Endodermal cell (in vitro differentiated cells): ENCODE results near the gene THOC7. TPM values are rescaled to one million over a fixed set of nuclear protein-coding genes. Genes with fewer than 3 reads are reported as not detected.
A peak's percentile ranks its signal among the peaks of the same experiment; 100 is the strongest.

Source experiments
- DNase-seq: peaks from one replicate; pipeline ENCODE4 v3.0.0-alpha.2; 2017
- H3K27ac ChIP-seq: 2 replicates; pipeline ENCODE4 v1.5.1; 2013; ENCODE audit warnings: mild to moderate bottlenecking, low read depth, low read length, moderate library complexity
- H3K27me3 ChIP-seq: 2 replicates; pipeline ENCODE4 v1.6.1; 2013; ENCODE audit warnings: mild to moderate bottlenecking, low read length, moderate library complexity; ENCODE audit not compliant: insufficient read depth, control insufficient read depth, poor library complexity, severe bottlenecking
- H3K36me3 ChIP-seq: 2 replicates; pipeline ENCODE4 v1.7.0; 2013; ENCODE audit warnings: mild to moderate bottlenecking, low read length, moderate library complexity; ENCODE audit not compliant: control insufficient read depth, insufficient read depth
- H3K4me1 ChIP-seq: one replicate; pipeline ENCODE4 v1.7.0; 2013; ENCODE audit warnings: low read length; ENCODE audit not compliant: control insufficient read depth, insufficient read depth
- H3K4me3 ChIP-seq: 2 replicates; pipeline ENCODE4 v1.5.1; 2013; ENCODE audit warnings: mild to moderate bottlenecking, low read length, moderate library complexity
- H3K9ac ChIP-seq: 2 replicates; pipeline ENCODE4 v1.6.1; 2013; ENCODE audit warnings: mild to moderate bottlenecking, low read length, moderate library complexity; ENCODE audit not compliant: poor library complexity, severe bottlenecking; ENCODE audit errors: extremely low read depth
- H3K9me3 ChIP-seq: 2 replicates; pipeline ENCODE4 v1.6.1; 2013; ENCODE audit warnings: mild to moderate bottlenecking, low read length, moderate library complexity; ENCODE audit not compliant: control insufficient read depth
- H3K27ac Mint-ChIP-seq: 2 replicates; pipeline ENCODE4 v1.8.0; 2020; ENCODE audit warnings: mixed read lengths
- H3K27me3 Mint-ChIP-seq: 2 replicates; pipeline ENCODE4 v1.8.0; 2021; ENCODE audit warnings: mild to moderate bottlenecking, mixed read lengths; ENCODE audit not compliant: insufficient read depth
- H3K36me3 Mint-ChIP-seq: 2 replicates; pipeline ENCODE4 v1.8.0; 2020; ENCODE audit warnings: low read depth, mixed read lengths
- H3K4me1 Mint-ChIP-seq: 2 replicates; pipeline ENCODE4 v1.8.0; 2020; ENCODE audit warnings: mixed read lengths
- H3K4me3 Mint-ChIP-seq: 2 replicates; pipeline ENCODE4 v1.8.0; 2020; ENCODE audit warnings: mild to moderate bottlenecking, moderate library complexity, mixed read lengths
- H3K9me3 Mint-ChIP-seq: 2 replicates; pipeline ENCODE4 v1.8.0; 2020; ENCODE audit warnings: mild to moderate bottlenecking, mixed read lengths
- CTCF ChIP-seq: fragments of 200-600 bp; sonication (generic); conservative IDR thresholded peaks from 2 replicates; pipeline ENCODE4 v1.5.0; 2021; ENCODE audit warnings: antibody characterized with exemption, mild to moderate bottlenecking
- WGBS, 2 experiments: methylation state at CpG; one replicate each; pipeline versions ENCODE4 v1.1.5 to v1.1.7; 2013; ENCODE audit warnings: missing lambda C conversion rate in 2 of 2, mixed read lengths in 1 of 2; ENCODE audit not compliant: insufficient coverage in 1 of 2, insufficient read length in 1 of 2; 5-methylcytosine and 5-hydroxymethylcytosine counted together
- total RNA-seq, 2 donors: library from RNA; stranded (reverse); fragmentation: NEBNext Ultra II Directional in 1 of 2; extraction: Animal tissue kit (Norgen Biotek cat#: 25700) in 1 of 2; gene quantifications; 2 replicates in 1 of 2; 3 replicates in 1 of 2; pipeline ENCODE4 v1.2.1, GENCODE V29; 2021

The THOC7 gene
- total RNA-seq, 2 donors from 2014 or later = 91.8 to 103 TPM

DNA sequence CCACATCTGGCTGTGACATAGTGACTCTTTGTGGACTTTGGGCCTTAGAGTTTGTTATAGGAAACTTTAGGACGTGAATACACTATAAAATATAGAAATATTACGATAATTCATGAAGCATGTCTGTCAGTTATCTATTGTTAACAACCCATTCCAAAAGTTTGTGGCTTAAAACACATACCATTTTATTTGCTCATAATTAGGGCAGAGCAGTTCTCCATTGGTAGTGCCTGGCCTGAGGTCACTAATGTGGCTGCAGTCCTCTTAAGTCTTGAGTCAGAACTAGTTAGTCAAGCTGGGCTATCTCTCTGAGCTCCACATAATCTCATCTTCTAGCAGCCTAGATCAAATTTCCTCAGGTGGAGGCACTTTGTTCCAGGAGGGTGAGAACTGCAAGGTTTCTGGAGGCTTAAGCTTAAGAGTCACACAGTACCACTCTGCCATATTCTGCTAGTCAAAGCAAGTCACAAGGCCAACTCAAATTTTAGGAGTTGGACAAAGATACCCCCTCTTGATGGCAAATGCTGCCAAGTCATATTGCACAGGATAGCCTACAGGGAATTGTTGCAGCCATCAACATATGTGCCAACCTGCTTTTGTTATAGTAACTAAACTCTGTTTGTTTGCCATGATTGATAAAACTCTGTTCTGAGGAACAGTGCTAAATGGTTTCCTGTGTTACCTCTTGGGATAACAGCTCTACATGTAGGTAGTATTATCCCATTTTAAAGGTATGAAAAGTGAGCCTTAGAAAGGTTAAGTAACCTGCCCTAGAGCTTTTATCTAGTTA, 8.7 kb upstream of the THOC7 start:
- Mint-ChIP-seq H3K27ac (peak overlapping the region; percentile 75), H3K9me3 (no peaks in the 10 kb centered on the region), H3K4me3 (no peak overlapping the region), H3K36me3 (peaks cover 13% of the 10 kb centered on the region), H3K27me3 (no peaks in the 10 kb centered on the region), H3K4me1 (peaks cover 41% of the 10 kb centered on the region)
- H3K4me3 ChIP-seq = peak overlapping the region; percentile 36
- TF ChIP-seq CTCF = no peak
- no peak for DNase-seq
- WGBS, 2 experiments = 84% methylated on average over 2 of the region's 2 CpGs; no CpG with 5 or more reads in 1 of the 2 experiments
- H3K9ac ChIP-seq = no peak overlapping the region
- peaks cover under 1% of the 10 kb centered on the region for H3K36me3 ChIP-seq
- no peak overlapping the region for H3K27ac ChIP-seq
- no peaks in the 10 kb centered on the region for H3K9me3 ChIP-seq
- H3K27me3 ChIP-seq = no peaks in the 10 kb centered on the region
- peaks cover 26% of the 10 kb centered on the region for H3K4me1 ChIP-seq

GRCh38 chr3:63870615-63871005, 7.0 kb upstream of the THOC7 start:
- H3K27ac ChIP-seq = no peak overlapping the region
- H3K27me3 Mint-ChIP-seq = no peaks in the 10 kb centered on the region

DNA sequence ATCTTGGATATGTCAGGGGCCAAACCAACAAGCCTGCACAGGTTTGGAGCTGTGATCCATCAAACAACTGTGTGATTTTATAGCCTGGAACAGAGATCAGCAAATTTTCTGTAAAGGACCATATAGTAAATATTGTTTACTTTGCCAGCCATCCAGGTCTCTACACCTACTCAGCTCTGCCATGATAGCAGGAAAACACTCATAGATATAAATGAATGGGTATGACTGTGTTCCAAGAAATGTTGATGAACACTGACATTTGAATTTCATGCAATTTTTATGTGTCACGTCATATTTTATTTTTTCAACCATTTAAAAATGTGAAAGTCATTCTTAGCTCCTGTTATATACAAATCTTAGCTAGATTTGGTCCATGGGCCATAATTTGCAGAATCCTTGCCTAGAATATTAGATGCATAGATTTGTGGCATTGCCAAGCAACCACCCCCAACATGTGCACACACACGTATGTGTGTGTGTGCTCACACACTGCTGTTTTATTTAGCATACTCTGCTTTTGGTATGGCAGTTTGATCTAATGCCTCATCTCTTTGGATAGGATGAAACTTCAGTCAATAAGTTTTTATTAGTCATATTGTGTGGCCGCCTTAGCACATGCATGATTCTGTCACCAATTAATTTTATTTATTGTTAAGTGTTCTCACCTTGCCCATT, 6.5 kb upstream of the THOC7 start:
- Mint-ChIP-seq H3K27me3 (no peaks in the 10 kb centered on the region), H3K27ac (no peak overlapping the region), H3K4me3 (no peak overlapping the region), H3K9me3 (no peaks in the 10 kb centered on the region), H3K36me3 (peaks cover 30% of the 10 kb centered on the region), H3K4me1 (peaks cover 26% of the 10 kb centered on the region)
- Histone ChIP-seq H3K36me3 (peaks cover 14% of the 10 kb centered on the region), H3K27ac (no peak overlapping the region), H3K27me3 (no peaks in the 10 kb centered on the region), H3K4me3 (no peak overlapping the region), H3K4me1 (peaks cover 14% of the 10 kb centered on the region), H3K9me3 (no peaks in the 10 kb centered on the region), H3K9ac (no peak overlapping the region)
- WGBS, 2 experiments = 100% methylated on average over 1 to 3 of the region's 3 CpGs
- no peak for DNase-seq
- TF ChIP-seq CTCF = no peak

More at GRCh38 chr3:63870615-63871005, 7.0 kb upstream of the THOC7 start:
- Mint-ChIP-seq H3K9me3 (no peaks in the 10 kb centered on the region), H3K4me1 (peaks cover 25% of the 10 kb centered on the region), H3K4me3 (no peak overlapping the region), H3K27ac (peak overlapping the region; percentile 12), H3K36me3 (peaks cover 27% of the 10 kb centered on the region)
- Histone ChIP-seq H3K9me3 (no peaks in the 10 kb centered on the region), H3K27me3 (no peaks in the 10 kb centered on the region), H3K4me1 (peaks cover 14% of the 10 kb centered on the region), H3K36me3 (peaks cover 14% of the 10 kb centered on the region), H3K4me3 (no peak overlapping the region), H3K9ac (no peak overlapping the region)
- no peak for DNase-seq
- WGBS, 2 experiments = 86 to 98% methylated on average over 1 to 2 of the region's 2 CpGs
- no peak for TF ChIP-seq CTCF
